GM06990 (cell line): Measurements from ENCODE around the gene RPL22.
A peak's percentile ranks its signal among the peaks of the same experiment; 100 is the strongest.

Experiments
- DNase-seq: peaks from one replicate; pipeline ENCODE4 v3.0.0-alpha.2; 2011; ENCODE audit not compliant: insufficient read length; ENCODE audit errors: extremely low read depth
- H3K27me3 ChIP-seq: replicated peaks from 2 replicates; pipeline ENCODE4 v1.6.0; 2011; ENCODE audit warnings: low read length; ENCODE audit not compliant: control insufficient read depth, insufficient read depth
- H3K36me3 ChIP-seq: 2 replicates; pipeline ENCODE4 v1.5.1; 2011; ENCODE audit warnings: low read length; ENCODE audit not compliant: control insufficient read depth, insufficient read depth
- H3K4me3 ChIP-seq: replicated peaks from 2 replicates; pipeline ENCODE4 v1.5.1; 2011; ENCODE audit warnings: low read depth, mild to moderate bottlenecking, control low read depth, low read length
- TF ChIP-seq, protein P1 (sequence below): IDR thresholded peaks from 2 replicates; pipeline ENCODE4 v1.5.1; 2011; ENCODE audit warnings: low read length, control low read depth, mild to moderate bottlenecking, inconsistent platforms; ENCODE audit not compliant: insufficient read depth, poor library complexity, severe bottlenecking

The RPL22 gene

GRCh38 chr1:6175411-6175828 lies 24.0 kb downstream of the RPL22 start:
- Histone ChIP-seq H3K4me3 (no peak overlapping the region), H3K27me3 (peaks cover 5% of the 10 kb centered on the region), H3K36me3 (no peaks in the 10 kb centered on the region)
- DNase-seq: no peak
- TF ChIP-seq, protein P1, sequence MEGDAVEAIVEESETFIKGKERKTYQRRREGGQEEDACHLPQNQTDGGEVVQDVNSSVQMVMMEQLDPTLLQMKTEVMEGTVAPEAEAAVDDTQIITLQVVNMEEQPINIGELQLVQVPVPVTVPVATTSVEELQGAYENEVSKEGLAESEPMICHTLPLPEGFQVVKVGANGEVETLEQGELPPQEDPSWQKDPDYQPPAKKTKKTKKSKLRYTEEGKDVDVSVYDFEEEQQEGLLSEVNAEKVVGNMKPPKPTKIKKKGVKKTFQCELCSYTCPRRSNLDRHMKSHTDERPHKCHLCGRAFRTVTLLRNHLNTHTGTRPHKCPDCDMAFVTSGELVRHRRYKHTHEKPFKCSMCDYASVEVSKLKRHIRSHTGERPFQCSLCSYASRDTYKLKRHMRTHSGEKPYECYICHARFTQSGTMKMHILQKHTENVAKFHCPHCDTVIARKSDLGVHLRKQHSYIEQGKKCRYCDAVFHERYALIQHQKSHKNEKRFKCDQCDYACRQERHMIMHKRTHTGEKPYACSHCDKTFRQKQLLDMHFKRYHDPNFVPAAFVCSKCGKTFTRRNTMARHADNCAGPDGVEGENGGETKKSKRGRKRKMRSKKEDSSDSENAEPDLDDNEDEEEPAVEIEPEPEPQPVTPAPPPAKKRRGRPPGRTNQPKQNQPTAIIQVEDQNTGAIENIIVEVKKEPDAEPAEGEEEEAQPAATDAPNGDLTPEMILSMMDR: no peak

GRCh38 chr1:6174621-6175410 lies 24.6 kb downstream of the RPL22 start:
- no peak for DNase-seq
- no peak overlapping the region for H3K4me3 ChIP-seq
- no peaks in the 10 kb centered on the region for H3K36me3 ChIP-seq
- TF ChIP-seq, protein P1: no peak
- peaks cover 5% of the 10 kb centered on the region for H3K27me3 ChIP-seq

GRCh38 chr1:6172549-6172948 lies 26.8 kb downstream of the RPL22 start:
- no peak for DNase-seq
- Histone ChIP-seq H3K4me3 (no peak overlapping the region), H3K36me3 (no peaks in the 10 kb centered on the region), H3K27me3 (peaks cover 4% of the 10 kb centered on the region)
- TF ChIP-seq, protein P1: no peak

DNA sequence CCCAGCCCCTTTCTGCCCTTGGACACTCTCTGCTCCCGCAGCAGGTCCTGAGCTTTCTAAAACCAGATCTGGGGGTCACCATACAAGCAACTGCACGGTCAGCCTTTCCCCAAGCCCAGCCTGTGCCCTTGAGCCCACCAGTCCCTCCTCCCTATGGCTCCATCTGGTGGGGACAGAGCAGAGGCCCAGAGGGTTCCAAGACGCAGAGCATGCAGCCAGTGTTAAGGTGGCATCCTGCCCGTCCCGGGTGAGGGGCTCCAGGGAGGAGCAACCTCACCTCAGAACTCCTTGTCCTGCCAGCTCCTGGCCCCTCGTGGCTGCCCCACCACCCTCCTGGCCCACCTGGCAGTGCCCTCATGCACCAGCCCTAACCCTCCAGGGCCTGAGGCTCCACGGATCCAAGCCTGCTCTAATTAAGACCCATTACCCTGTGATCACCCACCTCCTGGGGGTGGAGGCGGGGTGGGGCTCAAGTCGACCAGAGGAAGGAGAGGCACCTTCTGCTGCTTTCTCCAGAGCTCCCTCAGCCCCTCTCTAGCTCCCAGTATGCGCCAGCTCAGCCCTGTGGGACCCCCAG lies 27.8 kb downstream of the RPL22 start:
- TF ChIP-seq, protein P1: peak; percentile 21
- Histone ChIP-seq H3K27me3 (no peaks in the 10 kb centered on the region; the same call in 1 of the 2 replicates), H3K4me3 (no peak overlapping the region), H3K36me3 (no peaks in the 10 kb centered on the region)
- DNase-seq: no peak

DNA sequence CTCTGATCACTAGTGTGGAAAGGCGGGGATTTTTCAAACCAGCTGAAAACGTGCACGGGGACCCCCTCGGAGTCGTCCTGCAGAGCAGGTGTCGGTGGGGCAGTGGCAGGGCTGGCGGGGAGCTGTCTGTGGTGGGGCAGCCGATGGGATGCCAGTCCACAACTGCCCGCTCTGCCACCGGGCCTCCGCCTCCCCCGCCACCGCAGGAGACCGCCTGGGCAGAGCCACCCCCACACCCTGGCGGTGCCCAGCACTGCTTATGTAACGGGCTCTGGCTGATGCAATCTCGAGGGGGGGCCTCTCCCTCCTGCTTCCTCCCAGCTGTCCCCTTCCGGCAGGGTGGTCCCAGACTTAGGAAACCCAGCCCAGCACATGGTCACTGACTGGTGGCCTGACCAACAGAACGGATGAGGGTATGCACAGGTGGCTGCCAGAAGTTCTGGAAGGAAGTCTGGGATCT lies 28.6 kb downstream of the RPL22 start:
- TF ChIP-seq, protein P1: no peak
- Histone ChIP-seq H3K27me3 (no peaks in the 10 kb centered on the region; the same call in 1 of the 2 replicates), H3K36me3 (no peaks in the 10 kb centered on the region), H3K4me3 (no peak overlapping the region)
- DNase-seq: no peak
